PC-3 (cell line): ENCODE measurements around the gene STARD3.

Source experiments
- EZH2 ChIP-seq: fragments of 300-600 bp; sonication (generic); IDR thresholded peaks from one replicate; pipeline ENCODE4 v1.6.1; 2017; ENCODE audit warnings: antibody characterized with exemption, mild to moderate bottlenecking, low read length; ENCODE audit not compliant: unreplicated experiment
- EZH2phosphoT487 ChIP-seq: fragments of 300-600 bp; sonication (generic); IDR thresholded peaks from 2 replicates; pipeline ENCODE4 v1.6.1; 2018; ENCODE audit warnings: mild to moderate bottlenecking, antibody characterized with exemption, low read length, borderline replicate concordance
- TF ChIP-seq, protein P1 (sequence below): fragments of 300-600 bp; sonication (generic); conservative IDR thresholded peaks from 2 replicates; pipeline ENCODE4 v1.5.1; 2017; ENCODE audit warnings: antibody characterized with exemption, low read depth, mild to moderate bottlenecking, low read length

DNA sequence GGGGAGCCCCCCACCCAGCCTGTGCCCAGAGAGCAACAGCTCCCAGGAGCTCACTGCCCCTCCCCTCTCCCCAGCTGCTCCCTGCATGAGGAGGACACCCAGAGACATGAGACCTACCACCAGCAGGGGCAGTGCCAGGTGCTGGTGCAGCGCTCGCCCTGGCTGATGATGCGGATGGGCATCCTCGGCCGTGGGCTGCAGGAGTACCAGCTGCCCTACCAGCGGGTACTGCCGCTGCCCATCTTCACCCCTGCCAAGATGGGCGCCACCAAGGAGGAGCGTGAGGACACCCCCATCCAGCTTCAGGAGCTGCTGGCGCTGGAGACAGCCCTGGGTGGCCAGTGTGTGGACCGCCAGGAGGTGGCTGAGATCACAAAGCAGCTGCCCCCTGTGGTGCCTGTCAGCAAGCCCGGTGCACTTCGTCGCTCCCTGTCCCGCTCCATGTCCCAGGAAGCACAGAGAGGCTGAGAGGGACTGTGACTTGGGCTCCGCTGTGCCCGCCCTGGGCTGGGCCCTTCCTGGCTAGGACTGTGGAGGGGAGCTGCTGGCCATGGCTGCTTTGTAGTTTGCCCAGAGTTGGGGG, 28.8 kb downstream of the STARD3 start:
- TF ChIP-seq EZH2, result no peak
- TF ChIP-seq, protein P1, sequence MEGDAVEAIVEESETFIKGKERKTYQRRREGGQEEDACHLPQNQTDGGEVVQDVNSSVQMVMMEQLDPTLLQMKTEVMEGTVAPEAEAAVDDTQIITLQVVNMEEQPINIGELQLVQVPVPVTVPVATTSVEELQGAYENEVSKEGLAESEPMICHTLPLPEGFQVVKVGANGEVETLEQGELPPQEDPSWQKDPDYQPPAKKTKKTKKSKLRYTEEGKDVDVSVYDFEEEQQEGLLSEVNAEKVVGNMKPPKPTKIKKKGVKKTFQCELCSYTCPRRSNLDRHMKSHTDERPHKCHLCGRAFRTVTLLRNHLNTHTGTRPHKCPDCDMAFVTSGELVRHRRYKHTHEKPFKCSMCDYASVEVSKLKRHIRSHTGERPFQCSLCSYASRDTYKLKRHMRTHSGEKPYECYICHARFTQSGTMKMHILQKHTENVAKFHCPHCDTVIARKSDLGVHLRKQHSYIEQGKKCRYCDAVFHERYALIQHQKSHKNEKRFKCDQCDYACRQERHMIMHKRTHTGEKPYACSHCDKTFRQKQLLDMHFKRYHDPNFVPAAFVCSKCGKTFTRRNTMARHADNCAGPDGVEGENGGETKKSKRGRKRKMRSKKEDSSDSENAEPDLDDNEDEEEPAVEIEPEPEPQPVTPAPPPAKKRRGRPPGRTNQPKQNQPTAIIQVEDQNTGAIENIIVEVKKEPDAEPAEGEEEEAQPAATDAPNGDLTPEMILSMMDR, result peak; percentile 52; the same call in 1 of the 2 replicates
- no peak for TF ChIP-seq EZH2phosphoT487
